ENCODE measurements around the gene SPEF2.

The SPEF2 gene

GRCh38 chr5:35780236-35780635 is 162.6 kb downstream of the SPEF2 start:
- no peak for DNase-seq (ENCODE audit: low read depth)

GRCh38 chr5:35781181-35781790 is 163.6 kb downstream of the SPEF2 start:
- DNase-seq (ENCODE audit: low read depth), result no peak

DNA sequence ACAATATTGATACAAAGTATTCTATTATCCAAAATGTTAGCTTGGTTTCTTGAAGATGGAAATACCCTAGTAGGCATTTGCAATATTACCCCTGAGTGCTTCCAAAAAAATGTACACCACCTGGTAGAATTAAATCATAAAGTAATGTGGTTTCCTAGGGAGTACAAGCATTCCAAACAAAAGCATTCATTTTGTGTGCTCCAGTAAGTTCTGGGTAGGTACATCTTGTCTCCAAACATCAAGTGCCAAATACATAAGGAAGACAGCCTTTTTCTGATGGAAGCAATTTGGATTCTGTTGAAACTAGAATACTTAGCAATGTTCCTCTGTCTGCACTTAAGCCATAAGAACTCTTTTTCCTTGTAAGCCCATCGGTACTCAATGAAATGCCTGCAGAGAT is 165.9 kb downstream of the SPEF2 start:
- no peak for DNase-seq (ENCODE audit: low read depth)

- DNase-seq (ENCODE audit: low read depth), result no peak
Observed at GRCh38 chr5:35785601-35786085, 168.0 kb downstream of the SPEF2 start.

DNA sequence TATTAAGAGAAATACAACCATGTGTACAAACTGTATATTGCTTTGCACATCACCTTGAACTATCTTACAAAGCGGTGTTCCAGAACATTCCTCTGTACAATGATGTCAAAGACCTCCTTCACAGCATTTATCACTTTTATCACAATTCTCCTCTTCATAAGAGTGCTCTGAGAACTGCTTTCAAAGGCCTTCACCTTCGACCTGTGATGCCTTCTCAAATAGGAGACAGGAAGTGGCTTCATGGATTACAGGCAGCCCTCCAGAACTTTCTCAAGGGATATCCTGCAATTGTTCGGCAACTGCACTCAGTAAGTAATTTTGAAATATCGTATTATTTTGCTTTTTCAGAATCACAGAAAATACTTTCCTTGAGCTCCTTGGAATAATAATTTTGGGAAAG is 171.1 kb downstream of the SPEF2 start:
- no peak for DNase-seq (ENCODE audit: low read depth)

DNA sequence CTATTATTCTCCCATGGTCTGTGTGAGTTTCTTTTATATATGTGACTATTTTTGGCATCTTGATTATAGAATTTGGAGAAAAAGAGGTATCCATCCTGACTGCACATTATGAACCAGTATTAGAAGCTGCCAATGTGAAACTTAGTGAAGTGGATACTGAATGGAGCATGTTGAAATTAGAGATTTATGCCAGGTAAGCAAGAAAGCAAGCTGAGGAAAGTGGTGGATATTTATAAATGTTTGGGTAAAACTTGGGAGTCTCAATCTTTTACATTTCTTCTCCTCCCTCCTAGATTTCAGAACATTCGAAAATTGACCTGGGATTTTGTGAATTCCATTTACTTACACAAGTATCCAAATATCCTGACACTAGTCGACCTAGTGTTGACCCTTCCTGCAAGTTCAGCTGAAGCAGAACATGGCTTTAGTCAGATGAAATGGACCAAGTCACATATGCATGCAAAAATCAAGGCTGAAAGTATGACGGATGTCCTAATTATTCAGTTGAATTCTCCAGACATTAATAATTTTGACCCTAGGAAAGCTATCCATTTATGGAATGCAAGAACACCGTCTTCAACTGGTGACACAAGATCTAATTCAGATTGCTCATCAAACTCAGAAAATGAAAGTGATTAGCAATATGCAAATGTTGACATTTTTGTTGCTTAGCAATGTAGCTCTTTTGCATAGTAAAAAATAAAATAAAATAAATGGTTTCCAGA is 172.2 kb downstream of the SPEF2 start:
- DNase-seq (ENCODE audit: low read depth), result no peak

DNA sequence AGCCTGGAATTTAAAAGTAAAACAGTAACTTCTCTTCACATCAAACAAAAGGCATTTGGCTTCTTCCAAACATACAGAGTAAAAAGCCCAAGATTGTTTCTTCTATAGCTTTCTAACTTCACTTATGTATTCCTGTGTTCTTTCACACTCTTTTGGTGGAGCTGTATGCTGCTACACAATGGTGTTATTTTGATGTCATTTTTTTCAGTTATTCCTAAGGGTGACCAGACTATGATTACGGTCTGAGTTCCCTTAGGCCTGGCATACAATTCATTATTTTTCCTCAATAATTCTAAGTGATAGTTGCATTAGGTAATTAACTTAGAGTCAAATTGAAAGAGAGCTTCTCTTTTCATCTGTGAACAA is 172.8 kb downstream of the SPEF2 start:
- no peak for DNase-seq (ENCODE audit: low read depth)

- no peak for DNase-seq (ENCODE audit: low read depth)
Observed at GRCh38 chr5:35794328-35794619, 176.6 kb downstream of the SPEF2 start.

GRCh38 chr5:35794684-35795375 is 177.2 kb downstream of the SPEF2 start:
- no peak for DNase-seq (ENCODE audit: low read depth)

DNA sequence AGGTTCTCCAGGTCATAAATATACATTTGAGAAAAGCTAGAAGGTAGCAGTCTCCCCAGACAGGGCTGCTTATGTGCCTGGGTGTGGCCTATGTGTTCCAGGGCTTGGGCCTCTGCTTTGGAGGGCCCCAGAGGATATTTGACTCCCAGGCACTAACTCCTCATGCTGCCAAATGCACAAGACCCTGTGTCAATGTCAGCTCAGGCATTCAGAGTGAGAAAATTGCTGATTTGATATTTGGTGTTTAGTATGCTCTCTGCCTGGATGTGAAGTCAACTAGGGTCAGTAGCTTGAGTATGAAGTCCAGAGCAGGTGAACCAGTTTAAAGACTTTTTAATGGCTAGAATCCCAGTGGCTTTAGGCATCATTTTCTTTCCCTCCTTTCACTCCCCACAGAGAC is 181.5 kb downstream of the SPEF2 start:
- DNase-seq (ENCODE audit: low read depth), result no peak

DNA sequence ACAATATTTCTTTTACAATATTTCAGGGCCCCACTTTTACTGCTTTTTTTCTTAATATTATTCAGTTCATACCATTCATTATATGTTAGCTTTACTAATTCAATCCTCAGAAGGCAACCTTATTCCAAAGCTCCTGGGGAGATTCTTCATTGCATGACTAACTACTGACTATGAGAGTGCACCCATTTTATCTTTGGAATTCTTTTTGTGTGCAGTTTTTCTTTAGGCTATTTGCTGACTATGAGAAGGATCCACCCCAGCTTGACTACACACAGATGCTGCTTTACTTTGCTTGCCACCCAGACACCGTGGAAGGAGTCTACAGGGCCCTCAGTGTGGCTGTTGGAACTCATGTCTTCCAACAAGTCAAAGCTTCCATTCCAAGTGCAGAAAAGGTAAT is 182.1 kb downstream of the SPEF2 start:
- no peak for DNase-seq (ENCODE audit: low read depth)

DNA sequence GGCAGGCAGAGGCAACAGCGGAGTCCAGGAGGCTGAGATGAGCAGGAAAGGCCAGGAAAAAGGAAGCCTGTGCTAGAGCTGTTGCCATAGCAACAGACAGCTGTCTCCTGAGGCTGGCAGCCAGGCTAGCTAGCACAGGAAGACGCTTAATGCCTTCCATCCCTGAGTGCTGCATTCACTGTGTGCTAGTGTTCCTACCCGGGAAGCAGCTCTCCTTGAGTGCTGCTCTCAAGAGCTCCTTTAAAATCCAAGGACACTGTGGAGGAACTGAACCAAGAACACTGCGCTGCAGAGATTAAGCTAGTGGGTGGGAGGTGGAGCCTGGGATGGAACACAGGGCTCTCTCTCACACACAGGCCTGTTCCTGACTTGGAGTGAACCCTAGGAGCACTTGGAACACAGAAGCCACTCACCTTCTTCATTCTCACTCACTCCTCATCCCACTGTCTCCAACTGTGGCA is 185.6 kb downstream of the SPEF2 start:
- peak; percentile 28 for DNase-seq (ENCODE audit: low read depth)

DNA sequence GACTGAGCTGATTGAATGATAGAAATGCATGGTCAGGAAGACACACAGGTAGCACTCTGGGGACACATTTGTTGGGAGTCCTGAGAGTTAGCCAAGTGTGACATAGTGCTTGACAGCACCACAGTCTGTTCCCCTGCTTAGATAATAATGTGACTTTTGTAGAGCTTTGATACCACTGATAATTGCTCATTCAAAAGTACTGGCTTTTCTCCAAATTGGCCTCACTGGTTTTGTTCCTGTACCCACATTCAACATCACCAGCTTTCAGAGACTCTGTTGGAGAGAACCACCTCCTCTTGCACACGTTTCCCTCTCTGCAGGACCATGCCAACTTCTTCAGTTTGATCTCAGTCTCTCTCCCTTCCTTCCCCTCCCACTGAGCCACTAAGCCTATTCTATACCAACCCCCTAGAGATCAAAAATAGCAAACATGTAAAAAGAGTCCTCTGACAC is 186.6 kb downstream of the SPEF2 start:
- DNase-seq (ENCODE audit: low read depth), result no peak

GRCh38 chr5:35804841-35805240 is 187.2 kb downstream of the SPEF2 start:
- no peak for DNase-seq (ENCODE audit: low read depth)

GRCh38 chr5:35810601-35811000 is 192.9 kb downstream of the SPEF2 start:
- DNase-seq (ENCODE audit: low read depth), result no peak

- DNase-seq (ENCODE audit: low read depth), result no peak
Observed at GRCh38 chr5:35811108-35811741, 193.6 kb downstream of the SPEF2 start.

DNA sequence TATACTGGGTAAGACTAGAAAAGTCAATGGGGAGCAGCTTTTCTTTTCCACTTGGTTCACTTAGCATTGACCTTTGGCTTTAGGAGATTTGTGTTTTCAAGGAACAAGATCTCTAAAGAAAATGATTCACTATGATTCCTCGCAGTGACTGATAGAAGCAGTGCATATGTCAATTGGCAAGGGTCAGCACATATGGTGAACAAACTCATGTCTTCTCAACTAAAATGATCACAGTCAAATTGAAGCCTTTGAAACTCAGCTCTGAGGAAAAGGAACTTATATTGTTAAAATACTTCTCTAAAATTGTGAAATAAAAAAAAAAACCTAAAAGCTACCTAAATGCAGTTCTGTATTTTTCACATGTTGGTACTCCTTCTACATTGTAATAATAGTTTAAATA is 195.9 kb downstream of the SPEF2 start:
- no peak for DNase-seq (ENCODE audit: low read depth)

GRCh38 chr5:35815089-35815936 is 197.7 kb downstream of the SPEF2 start:
- no peak for DNase-seq (ENCODE audit: low read depth)

GRCh38 chr5:35816881-35817521 is 199.3 kb downstream of the SPEF2 start:
- DNase-seq (ENCODE audit: low read depth), result no peak

GRCh38 chr5:35819026-35819425 is 201.4 kb downstream of the SPEF2 start:
- DNase-seq (ENCODE audit: low read depth), result no peak

GRCh38 chr5:35819668-35820067 is 202.0 kb downstream of the SPEF2 start:
- no peak for DNase-seq (ENCODE audit: low read depth)
